SKM-1 (cell line): Measurements from ENCODE around the gene QDPR.
A peak's percentile ranks its signal among the peaks of the same experiment; 100 is the strongest.
"Not testable (repeated sequence)": the region's sequence is repeated elsewhere in the genome, so short reads cannot be mapped to it uniquely, and the experiment has no call there.

ENCODE experiments used
- DNase-seq: peaks from one replicate; lab custom pipeline; 2025; ENCODE audit not compliant: unreplicated experiment; lab: John Stamatoyannopoulos, UW

QDPR gene

GRCh38 chr4:17511950-17512795 is at the start of gene QDPR:
TSS of gene QDPR (minus strand) at chr4:17512090. CDS start at chr4:17512054, 36 bp downstream.
- peak; percentile 48 for DNase-seq

GRCh38 chr4:17561195-17561909 is 49.5 kb upstream of the QDPR start:
- DNase-seq, result no peak

GRCh38 chr4:17560065-17560673 is 48.3 kb upstream of the QDPR start:
- DNase-seq, result no peak

DNA sequence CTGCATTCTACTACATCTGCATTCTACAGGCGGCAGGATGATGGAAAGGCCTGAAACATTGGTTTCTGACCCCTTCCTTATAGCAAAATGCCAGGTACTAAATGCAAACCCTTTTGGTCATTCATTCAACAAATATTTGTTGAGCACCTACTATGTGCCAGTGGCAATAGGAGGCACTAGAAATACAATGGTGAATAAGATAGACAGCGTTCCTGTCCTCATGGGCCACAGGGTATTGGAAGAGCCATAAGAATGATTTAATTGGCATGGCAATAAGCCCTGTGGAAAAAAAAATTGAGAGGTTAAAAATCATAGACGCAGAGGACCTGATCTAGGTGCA is 47.8 kb upstream of the QDPR start:
- no peak for DNase-seq

GRCh38 chr4:17558941-17559708 is 47.2 kb upstream of the QDPR start:
- no peak for DNase-seq

DNA sequence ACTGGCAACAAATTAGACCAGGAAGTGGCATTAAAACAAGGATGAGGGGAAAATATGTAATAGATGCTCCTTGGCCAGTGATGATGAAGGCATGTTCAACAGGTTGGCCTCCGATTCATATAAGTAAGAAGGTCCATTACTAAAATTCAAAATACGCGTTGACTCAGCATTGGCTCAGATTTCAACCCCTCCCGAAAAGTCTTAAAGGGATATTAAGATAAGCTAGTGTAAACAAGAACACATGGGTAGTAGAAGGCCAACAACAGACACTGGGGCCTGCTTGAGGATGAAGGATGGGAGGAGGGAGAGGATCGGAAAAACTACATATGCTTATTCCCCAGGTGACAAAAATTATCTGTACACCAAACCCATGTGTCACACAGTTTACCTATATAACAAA is 46.0 kb upstream of the QDPR start:
- DNase-seq, result no peak

DNA sequence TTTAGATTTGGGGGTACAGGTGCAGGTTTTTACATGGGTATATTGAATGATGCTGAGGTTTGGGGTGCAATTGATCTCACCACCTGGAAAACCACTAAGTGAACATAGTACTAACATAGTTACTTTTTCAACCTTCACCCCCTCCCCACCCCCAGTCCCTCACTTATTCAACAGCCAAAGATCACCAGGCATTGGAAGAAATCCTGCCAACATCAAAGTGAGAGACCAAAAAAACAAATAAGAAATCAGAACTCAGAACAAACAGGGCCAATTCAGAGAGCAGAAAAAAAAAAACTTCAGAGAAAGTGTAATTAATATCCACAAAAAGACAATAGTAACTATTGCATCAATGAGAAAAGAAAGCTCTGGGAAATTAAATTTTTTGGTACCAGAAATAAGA is 44.6 kb upstream of the QDPR start:
- DNase-seq, result no peak

- no peak for DNase-seq
These were observed 42.7 kb upstream of the QDPR start for GRCh38 chr4:17554568-17554967.

DNA sequence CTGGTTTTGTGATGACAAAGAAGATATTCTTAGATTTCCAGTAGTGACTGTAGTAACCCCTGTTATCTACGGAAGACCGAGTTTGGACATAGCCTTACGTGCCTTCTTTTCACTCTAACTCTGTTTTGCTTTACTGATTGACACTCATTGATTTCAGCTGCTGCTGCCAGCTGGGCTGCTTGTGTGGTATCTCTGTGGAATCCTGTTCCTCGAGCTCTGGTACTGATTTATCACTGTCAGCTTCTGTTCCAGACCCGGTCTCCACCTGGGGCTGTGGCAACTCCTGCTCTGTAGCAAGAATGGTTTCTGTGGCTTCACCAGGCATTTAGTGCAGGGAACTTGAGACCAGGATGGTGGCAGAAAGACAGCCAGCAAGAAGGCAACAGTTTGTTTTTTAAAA is 40.5 kb upstream of the QDPR start:
- no peak for DNase-seq

- no peak for DNase-seq
These were observed 38.7 kb upstream of the QDPR start for GRCh38 chr4:17550549-17550948.

DNA sequence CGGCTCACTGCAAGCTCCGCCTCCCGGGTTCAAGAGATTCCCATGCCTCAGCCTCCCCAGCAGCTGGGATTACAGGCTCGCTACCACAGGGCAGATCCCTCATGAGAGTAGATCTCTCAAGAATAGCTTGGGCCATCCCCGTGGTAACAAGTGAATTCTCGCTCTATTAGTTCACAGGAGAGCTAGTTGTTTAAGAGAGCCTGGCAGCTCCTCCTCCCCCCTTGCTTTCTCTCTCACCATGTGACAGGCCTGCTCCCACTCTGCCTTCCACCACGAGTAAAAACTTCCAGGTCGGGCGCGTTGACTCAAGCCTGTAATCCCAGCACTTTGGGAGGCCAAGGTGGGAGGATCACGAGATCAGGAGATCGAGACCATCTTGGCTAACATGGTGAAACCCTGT is 34.8 kb upstream of the QDPR start:
- no peak for DNase-seq

- no peak for DNase-seq
These were observed 34.3 kb upstream of the QDPR start for GRCh38 chr4:17546222-17546621.

- no peak for DNase-seq
These were observed 33.7 kb upstream of the QDPR start for GRCh38 chr4:17545374-17546140.

DNA sequence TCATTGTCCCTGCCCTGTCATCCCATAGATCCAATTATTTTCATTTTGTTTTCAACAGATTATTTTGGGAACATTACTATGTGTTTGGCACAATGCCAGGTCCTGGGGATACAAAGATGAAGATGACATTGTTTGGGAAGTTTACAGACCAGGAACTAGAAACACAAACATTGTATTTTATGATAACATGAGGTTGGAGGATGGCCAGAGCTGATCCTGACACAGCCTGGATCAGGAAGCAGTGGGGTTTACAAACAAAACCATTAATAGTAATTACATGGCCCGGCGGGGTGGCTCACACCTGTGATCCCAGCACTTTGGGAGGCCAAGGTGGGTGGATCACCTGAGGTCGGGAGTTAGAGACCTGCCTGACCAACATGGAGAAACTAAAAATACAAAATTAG is 32.9 kb upstream of the QDPR start:
- no peak for DNase-seq

- no peak for DNase-seq
These were observed 32.3 kb upstream of the QDPR start for GRCh38 chr4:17544205-17544604.

- DNase-seq, result not testable (repeated sequence)
These were observed 25.2 kb upstream of the QDPR start for GRCh38 chr4:17537060-17537459.

GRCh38 chr4:17535906-17536305 is 24.0 kb upstream of the QDPR start:
- no peak for DNase-seq

DNA sequence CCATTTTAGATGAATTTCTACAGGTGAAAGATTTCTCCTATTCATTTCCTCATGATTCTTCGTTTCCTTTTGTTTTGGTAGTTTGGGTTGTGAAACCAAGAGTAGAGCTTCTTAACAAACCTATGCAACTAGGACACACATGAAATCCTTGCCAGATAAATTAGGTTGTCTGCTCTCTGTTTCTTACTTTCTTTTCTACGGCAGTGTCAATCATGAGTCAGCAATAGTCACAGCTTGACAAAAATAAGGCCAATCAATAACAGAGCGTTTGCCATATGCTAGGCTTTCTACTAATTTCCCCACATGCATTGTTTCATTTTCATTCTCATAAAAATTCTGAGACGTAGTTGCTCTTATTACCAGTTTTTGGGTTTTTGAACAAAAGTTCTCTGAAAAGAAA is 23.4 kb upstream of the QDPR start:
- no peak for DNase-seq

- DNase-seq, result no peak
These were observed 22.8 kb upstream of the QDPR start for GRCh38 chr4:17534705-17535104.

GRCh38 chr4:17531538-17532285 is 19.8 kb upstream of the QDPR start:
- no peak for DNase-seq
